Pancreas (tissue), 10 donors: Measurements from ENCODE around the gene RNF157. TPM values are rescaled to one million over a fixed set of nuclear protein-coding genes. Genes with fewer than 3 reads are reported as not detected.

Experiments
- ATAC-seq, 4 donors: fragments of 200-7000 bp; cut with Tn5 transposase; one replicate each; pipeline versions ENCODE4 v1.8.0 to v1.9.1; 2020; ENCODE audit warnings: mild to moderate bottlenecking in 4 of 4, moderate library complexity in 4 of 4
- DNase-seq, 6 donors: peaks; one replicate each; pipeline ENCODE4 v3.0.0-alpha.2; 2020
- FAIRE-seq: peaks from 2 replicates; lab custom pipeline; 2012; peaks lifted over from hg19 to GRCh38; lab: Jason Lieb, UNC
- H3K27ac ChIP-seq, 4 donors: fragments of 200-600 bp; sonication (generic); 1 replicate in 3 of 4; 2 replicates in 1 of 4; pipeline versions ENCODE4 v1.5.0 to v1.8.0; 2020
- H3K27me3 ChIP-seq, 4 donors: fragments of 200-600 bp; one replicate each; pipeline ENCODE4 v1.8.0; 2021
- H3K36me3 ChIP-seq, 3 donors: fragments of 200-600 bp; sonication (generic) in 1 of 3; one replicate each; pipeline versions ENCODE4 v1.5.0 to v1.8.0; 2020 to 2021
- H3K4me1 ChIP-seq, 3 donors: fragments of 200-600 bp; one replicate each; pipeline ENCODE4 v1.8.0; 2021
- H3K4me3 ChIP-seq, 4 donors: fragments of 200-600 bp; sonication (generic) in 2 of 4; one replicate each; pipeline versions ENCODE4 v1.5.0 to v1.8.0; 2020 to 2021
- H3K9me3 ChIP-seq, 4 donors: fragments of 200-600 bp; one replicate each; pipeline ENCODE4 v1.8.0; 2021
- CTCF ChIP-seq, 4 donors: fragments of 200-600 bp; sonication (generic) in 3 of 4; IDR thresholded peaks; one replicate each; pipeline versions ENCODE4 v1.5.0 to v1.8.0; 2021; ENCODE audit warnings: antibody characterized with exemption in 4 of 4
- WGBS, 2 donors: extraction: QIAGEN DNeasy Blood & Tissue Kit; methylation state at CpG; one replicate each; pipeline ENCODE4 v1.1.7; 2013; 5-methylcytosine and 5-hydroxymethylcytosine counted together
- intact Hi-C, 3 donors: fragments of 100-400 bp; cut with DNase I; formaldehyde crosslinking; loops; one replicate each; pipeline versions ENCODE4 v1.11.1 to v1.14.2; 2022
- polyA plus RNA-seq, 2 donors: library from polyadenylated mRNA; stranded (reverse); fragments of 200-250 nt; gene quantifications; one replicate each; pipeline ENCODE4 v1.2.3, GENCODE V29; 2013
- total RNA-seq, 6 donors: library from RNA; stranded (reverse); fragmentation: NEBNext Ultra II Directional in 4 of 6; extraction: Animal tissue kit (Norgen Biotek cat#: 25700) in 4 of 6; gene quantifications; one replicate each; pipeline versions ENCODE4 v1.2.1 to v1.2.4, GENCODE V29; 2021 to 2023
- donor health status: healthy with polysubstance abuse.
- donor health status: DM: no; HTN: no; CAD: no; lungs with moderate emphysema.
- donor health status: DM: no; HTN: no; CAD: no.
- donor health status: control.
- donor health status: control.
- donor health status: Bipolar disorder and iron deficiency.
- donor health status: DM: yes; HTN: yes; CAD: no.
- donor health status: DM: no; HTN: no; CAD: no.
- donor health status: DM: no; HTN: no; CAD: no.
- donor health status: DM: yes; HTN: yes; CAD: no.

RNF157 gene
- total and polyA plus RNA-seq, 8 donors: 0.87 to 6.4 (median 3.3) TPM

- Histone ChIP-seq H3K36me3 (peaks cover 0 to 8% (median 0%) of the 10 kb centered on the region in 3 donors), H3K27me3 (no peaks in the 10 kb centered on the region), H3K27ac (peak overlapping the region in 2 of 4 donors; percentile 92 to 94), H3K4me3 (peak overlapping the region; percentile 84 to 99 (median 94)), H3K9me3 (no peaks in the 10 kb centered on the region), H3K4me1 (peaks cover 45 to 74% (median 49%) of the 10 kb centered on the region in 3 donors)
- WGBS, 2 donors: 75 to 79% methylated on average over 4 of the region's 4 CpGs
- intact Hi-C loops: no loop called here
- DNase-seq: no peak
- TF ChIP-seq CTCF (IDR thresholded peaks at IDR 0.05): no peak
- no peak for ATAC-seq
- no peak for FAIRE-seq
Observed at GRCh38 chr17:76267051-76267576, 26.8 kb upstream of the RNF157 start.

- intact Hi-C loops: no loop called here
- WGBS, 2 donors: 0 to 1% methylated on average over 12 of the region's 12 CpGs
- peak overlapping the region; percentile 84 to 99 (median 94) for H3K4me3 ChIP-seq
- TF ChIP-seq CTCF (IDR thresholded peaks at IDR 0.05): no peak
- ATAC-seq (no peak), DNase-seq (peak in 1 of 6 donors; percentile 22), FAIRE-seq (no peak)
- H3K27ac ChIP-seq: peak overlapping the region; percentile 85 to 94 (median 91)
- H3K27me3 ChIP-seq: no peaks in the 10 kb centered on the region
- no peaks in the 10 kb centered on the region for H3K9me3 ChIP-seq
- peaks cover 0 to 8% (median 0%) of the 10 kb centered on the region in 3 donors for H3K36me3 ChIP-seq
- H3K4me1 ChIP-seq: peaks cover 47 to 75% (median 52%) of the 10 kb centered on the region in 3 donors
Observed at GRCh38 chr17:76266244-76266938, 26.1 kb upstream of the RNF157 start.

- no peak for FAIRE-seq
- no peaks in the 10 kb centered on the region for H3K27me3 ChIP-seq
- H3K4me3 ChIP-seq: peak overlapping the region; percentile 84 to 99 (median 94)
- WGBS, 2 donors: 0 to 1% methylated on average over 64 to 76 of the region's 76 CpGs
- ATAC-seq: peak; percentile 6 to 43 (median 19)
- intact Hi-C loops: no loop called here
- H3K9me3 ChIP-seq: no peaks in the 10 kb centered on the region
- DNase-seq: peak; percentile 69 to 92 (median 78)
- H3K27ac ChIP-seq: peak overlapping the region; percentile 85 to 94 (median 91)
- TF ChIP-seq CTCF (IDR thresholded peaks at IDR 0.05): no peak
- peaks cover 0 to 7% (median 0%) of the 10 kb centered on the region in 3 donors for H3K36me3 ChIP-seq
- H3K4me1 ChIP-seq: peaks cover 48 to 71% (median 50%) of the 10 kb centered on the region in 3 donors
Observed at GRCh38 chr17:76265624-76266243, 25.4 kb upstream of the RNF157 start.

GRCh38 chr17:76264755-76265623 lies 24.7 kb upstream of the RNF157 start, which contains the start of gene UBALD2:
Gene UBALD2 (plus strand): TSS chr17:76265348. CDS start chr17:76265506, 158 bp downstream.
- no peak for TF ChIP-seq CTCF (IDR thresholded peaks at IDR 0.05)
- intact Hi-C loops: no loop called here
- FAIRE-seq: peak; percentile 83
- peak; percentile 98 to 99 (median 99) for DNase-seq
- H3K27ac ChIP-seq: peak within 1 kb of the TSS; percentile 85 to 94 (median 92)
- H3K4me1 ChIP-seq: peaks cover 51 to 74% (median 55%) of the 10 kb centered on the region in 3 donors
- no peaks in the 10 kb centered on the region for H3K9me3 ChIP-seq
- no peaks in the 10 kb centered on the region for H3K27me3 ChIP-seq
- peak; percentile 86 to 90 (median 89) for ATAC-seq
- peak within 1 kb of the TSS; percentile 84 to 99 (median 94) for H3K4me3 ChIP-seq
- H3K36me3 ChIP-seq: no peaks in the 10 kb centered on the region
- WGBS, 2 donors: 0 to 1% methylated on average over 45 to 94 of the region's 94 CpGs
